ENCODE measurements around the gene CDH13.

DNA sequence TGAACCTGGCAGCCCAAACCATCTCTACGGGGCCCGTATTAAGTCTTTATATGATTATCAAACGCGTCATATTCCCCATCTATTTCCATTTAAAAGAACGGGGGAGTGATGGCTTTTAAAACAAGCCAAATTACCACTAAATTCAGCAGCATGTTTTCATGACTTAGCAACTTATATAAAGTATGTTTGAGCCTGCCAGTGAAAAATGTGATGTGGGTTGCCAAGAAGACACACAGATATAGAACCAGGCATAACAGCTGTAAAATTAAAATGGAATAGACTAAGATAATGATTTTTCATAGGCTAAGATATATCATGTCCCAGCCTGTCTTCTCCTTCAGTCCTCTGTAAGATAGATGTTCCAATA, 1136.2 kb downstream of the CDH13 start:
- TF ChIP-seq, protein P1, sequence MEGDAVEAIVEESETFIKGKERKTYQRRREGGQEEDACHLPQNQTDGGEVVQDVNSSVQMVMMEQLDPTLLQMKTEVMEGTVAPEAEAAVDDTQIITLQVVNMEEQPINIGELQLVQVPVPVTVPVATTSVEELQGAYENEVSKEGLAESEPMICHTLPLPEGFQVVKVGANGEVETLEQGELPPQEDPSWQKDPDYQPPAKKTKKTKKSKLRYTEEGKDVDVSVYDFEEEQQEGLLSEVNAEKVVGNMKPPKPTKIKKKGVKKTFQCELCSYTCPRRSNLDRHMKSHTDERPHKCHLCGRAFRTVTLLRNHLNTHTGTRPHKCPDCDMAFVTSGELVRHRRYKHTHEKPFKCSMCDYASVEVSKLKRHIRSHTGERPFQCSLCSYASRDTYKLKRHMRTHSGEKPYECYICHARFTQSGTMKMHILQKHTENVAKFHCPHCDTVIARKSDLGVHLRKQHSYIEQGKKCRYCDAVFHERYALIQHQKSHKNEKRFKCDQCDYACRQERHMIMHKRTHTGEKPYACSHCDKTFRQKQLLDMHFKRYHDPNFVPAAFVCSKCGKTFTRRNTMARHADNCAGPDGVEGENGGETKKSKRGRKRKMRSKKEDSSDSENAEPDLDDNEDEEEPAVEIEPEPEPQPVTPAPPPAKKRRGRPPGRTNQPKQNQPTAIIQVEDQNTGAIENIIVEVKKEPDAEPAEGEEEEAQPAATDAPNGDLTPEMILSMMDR (IDR thresholded peaks at IDR 0.05; ENCODE audit: low read depth, low read length, poor library complexity, severe bottlenecking): no peak
- no peak for TF ChIP-seq EZH2phosphoT487 (IDR thresholded peaks at IDR 0.05; ENCODE audit: borderline replicate concordance, low read length)

Measured in DOHH2 (cell line).